Mucosa of stomach (tissue), 1 donor: ENCODE results near the gene MAP2K5.
"Not testable (repeated sequence)": the region's sequence is repeated elsewhere in the genome, so short reads cannot be mapped to it uniquely, and the experiment has no call there.

Experiments
- H3K27me3 ChIP-seq: one replicate; pipeline ENCODE4 v1.7.0; 2013; ENCODE audit warnings: mild to moderate bottlenecking, low read length; ENCODE audit not compliant: control insufficient read depth, insufficient read depth
- H3K36me3 ChIP-seq: one replicate; pipeline ENCODE4 v1.7.0; 2013; ENCODE audit warnings: low read length; ENCODE audit not compliant: control insufficient read depth, insufficient read depth
- H3K4me1 ChIP-seq: one replicate; pipeline ENCODE4 v1.7.0; 2013; ENCODE audit warnings: mild to moderate bottlenecking, low read length; ENCODE audit not compliant: control insufficient read depth, insufficient read depth
- H3K4me3 ChIP-seq: one replicate; pipeline ENCODE4 v1.7.0; 2013; ENCODE audit warnings: low read length
- H3K9ac ChIP-seq: one replicate; pipeline ENCODE4 v1.7.0; 2013; ENCODE audit warnings: mild to moderate bottlenecking, low read length, moderate library complexity
- H3K9me3 ChIP-seq: one replicate; pipeline ENCODE4 v1.7.0; 2013; ENCODE audit warnings: mild to moderate bottlenecking, low read length, moderate library complexity; ENCODE audit not compliant: control insufficient read depth
- donor health status: Pancreatic carcinoma.

MAP2K5 gene

GRCh38 chr15:67611370-67612369 lies 69.2 kb downstream of the MAP2K5 start:
- H3K9me3 ChIP-seq = no peaks in the 10 kb centered on the region
- H3K36me3 ChIP-seq = no peaks in the 10 kb centered on the region
- H3K9ac ChIP-seq = no peak overlapping the region
- H3K4me1 ChIP-seq = no peaks in the 10 kb centered on the region
- H3K4me3 ChIP-seq = no peak overlapping the region
- no peaks in the 10 kb centered on the region for H3K27me3 ChIP-seq

DNA sequence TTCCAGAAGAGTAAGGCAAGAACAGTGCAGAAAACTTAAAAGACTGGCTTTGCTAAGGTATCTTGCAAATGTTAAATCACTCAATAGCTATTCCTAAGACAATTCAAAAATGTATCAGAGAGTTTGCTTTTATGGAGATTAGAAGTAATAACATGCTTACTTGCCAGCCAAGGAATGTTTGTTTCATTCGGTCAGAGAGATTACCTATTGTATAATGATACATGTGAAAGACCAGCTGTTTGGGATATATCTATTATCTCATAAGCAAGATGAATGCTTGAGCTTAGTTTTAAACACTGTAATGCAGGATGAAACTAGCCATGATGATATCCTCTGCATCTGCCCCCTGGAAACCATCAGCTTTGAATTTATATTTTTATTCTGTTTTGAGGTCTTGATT lies 70.7 kb downstream of the MAP2K5 start:
- Histone ChIP-seq H3K27me3 (no peaks in the 10 kb centered on the region), H3K4me3 (no peak overlapping the region), H3K9ac (no peak overlapping the region), H3K9me3 (no peaks in the 10 kb centered on the region), H3K36me3 (no peaks in the 10 kb centered on the region), H3K4me1 (no peaks in the 10 kb centered on the region)

DNA sequence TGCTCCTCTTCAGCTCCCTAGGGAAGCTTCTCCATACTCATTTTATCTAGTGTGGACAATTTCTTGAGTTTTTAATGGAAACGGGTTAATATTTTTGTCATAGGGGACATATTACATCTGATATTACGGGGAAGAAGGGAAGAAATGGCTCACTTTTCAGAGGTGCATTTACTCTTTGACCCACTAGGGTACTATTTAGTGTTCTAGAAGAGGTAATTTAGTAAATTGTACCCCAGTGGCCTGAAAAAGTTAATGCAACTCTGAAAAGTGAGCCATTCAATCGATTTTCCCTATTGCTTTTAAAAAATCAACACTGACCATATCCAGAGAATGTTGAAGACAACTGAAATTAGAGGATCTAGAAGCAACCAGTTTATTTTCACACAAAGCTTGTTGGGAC lies 71.2 kb downstream of the MAP2K5 start:
- H3K9ac ChIP-seq = no peak overlapping the region
- H3K4me1 ChIP-seq = no peaks in the 10 kb centered on the region
- H3K27me3 ChIP-seq = no peaks in the 10 kb centered on the region
- no peak overlapping the region for H3K4me3 ChIP-seq
- H3K9me3 ChIP-seq = no peaks in the 10 kb centered on the region
- H3K36me3 ChIP-seq = no peaks in the 10 kb centered on the region

- H3K4me1 ChIP-seq, H3K9me3 ChIP-seq, H3K36me3 ChIP-seq, H3K9ac ChIP-seq, H3K4me3 ChIP-seq, H3K27me3 ChIP-seq: not testable (repeated sequence)
These were observed 72.6 kb downstream of the MAP2K5 start for GRCh38 chr15:67615131-67615534.

DNA sequence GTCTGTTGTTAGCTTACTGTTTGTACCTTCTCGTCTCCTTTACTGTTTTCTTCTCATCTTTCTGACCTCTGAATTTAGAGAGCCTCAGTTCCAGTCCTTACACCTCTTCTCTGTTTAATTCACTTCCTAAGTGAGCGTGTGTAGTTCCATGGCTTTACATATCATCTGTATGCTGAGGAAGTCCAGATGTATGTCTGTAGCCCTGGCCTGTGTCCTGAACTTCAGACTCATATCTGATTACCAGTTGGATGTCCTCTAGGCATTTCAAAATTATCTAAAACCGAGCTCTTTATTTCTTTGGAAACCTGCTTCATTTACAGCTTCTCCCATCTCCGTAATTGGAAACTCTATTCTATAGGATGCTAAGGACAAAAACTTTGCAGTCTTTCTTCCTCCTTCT lies 75.8 kb downstream of the MAP2K5 start:
- Histone ChIP-seq H3K9me3 (no peaks in the 10 kb centered on the region), H3K4me3 (no peak overlapping the region), H3K9ac (no peak overlapping the region), H3K36me3 (no peaks in the 10 kb centered on the region), H3K27me3 (no peaks in the 10 kb centered on the region), H3K4me1 (no peaks in the 10 kb centered on the region)

- Histone ChIP-seq H3K27me3 (no peaks in the 10 kb centered on the region), H3K9me3 (no peaks in the 10 kb centered on the region), H3K36me3 (no peaks in the 10 kb centered on the region), H3K9ac (no peak overlapping the region), H3K4me1 (no peaks in the 10 kb centered on the region), H3K4me3 (no peak overlapping the region)
These were observed 79.6 kb downstream of the MAP2K5 start for GRCh38 chr15:67622110-67622509.

DNA sequence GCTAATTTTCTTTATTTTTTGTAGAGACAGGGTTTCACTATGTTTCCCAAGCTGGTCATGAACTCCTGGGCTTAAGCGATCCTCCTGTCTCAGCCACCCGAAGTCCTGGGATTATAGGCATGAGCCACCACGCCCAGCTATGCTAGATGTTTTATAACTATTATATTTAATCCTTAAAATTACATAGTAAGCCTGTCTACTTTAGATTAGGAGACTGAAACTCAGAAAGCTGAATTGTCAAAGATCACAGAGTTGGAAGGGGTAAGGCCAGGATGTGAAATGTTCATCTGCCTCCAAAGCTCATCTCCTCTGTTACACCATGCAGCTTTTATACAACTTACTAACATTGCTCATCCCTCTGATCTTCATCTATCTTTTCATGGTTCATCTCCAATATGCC lies 89.8 kb downstream of the MAP2K5 start:
- Histone ChIP-seq H3K36me3 (no peaks in the 10 kb centered on the region), H3K27me3 (no peaks in the 10 kb centered on the region), H3K9me3 (no peaks in the 10 kb centered on the region), H3K4me1 (no peaks in the 10 kb centered on the region), H3K4me3 (no peak overlapping the region), H3K9ac (no peak overlapping the region)

DNA sequence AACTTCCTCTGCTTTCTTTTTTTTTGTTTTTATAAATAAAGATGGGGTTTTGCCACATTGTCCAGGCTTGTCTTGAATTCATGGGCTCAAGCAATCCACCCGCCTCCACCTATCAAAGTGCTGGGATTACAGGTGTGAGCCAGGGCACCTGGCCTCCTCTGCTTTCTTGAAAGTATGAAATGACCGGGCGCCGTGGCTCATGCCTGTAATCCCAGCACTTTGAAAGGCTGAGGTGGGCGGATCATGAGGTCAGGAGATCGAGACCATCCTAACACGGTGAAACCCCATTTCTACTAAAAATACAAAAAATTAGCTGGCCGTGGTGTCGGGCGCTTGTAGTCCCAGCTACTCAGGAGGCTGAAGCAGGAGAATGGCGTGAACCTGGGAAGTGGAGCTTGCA lies 93.4 kb downstream of the MAP2K5 start:
- not testable (repeated sequence) for H3K9ac ChIP-seq, H3K9me3 ChIP-seq, H3K4me1 ChIP-seq, H3K4me3 ChIP-seq, H3K27me3 ChIP-seq, H3K36me3 ChIP-seq

- Histone ChIP-seq H3K4me3 (no peak overlapping the region), H3K9me3 (no peaks in the 10 kb centered on the region), H3K36me3 (no peaks in the 10 kb centered on the region), H3K9ac (no peak overlapping the region), H3K4me1 (no peaks in the 10 kb centered on the region), H3K27me3 (no peaks in the 10 kb centered on the region)
These were observed 97.1 kb downstream of the MAP2K5 start for GRCh38 chr15:67639591-67639990.

DNA sequence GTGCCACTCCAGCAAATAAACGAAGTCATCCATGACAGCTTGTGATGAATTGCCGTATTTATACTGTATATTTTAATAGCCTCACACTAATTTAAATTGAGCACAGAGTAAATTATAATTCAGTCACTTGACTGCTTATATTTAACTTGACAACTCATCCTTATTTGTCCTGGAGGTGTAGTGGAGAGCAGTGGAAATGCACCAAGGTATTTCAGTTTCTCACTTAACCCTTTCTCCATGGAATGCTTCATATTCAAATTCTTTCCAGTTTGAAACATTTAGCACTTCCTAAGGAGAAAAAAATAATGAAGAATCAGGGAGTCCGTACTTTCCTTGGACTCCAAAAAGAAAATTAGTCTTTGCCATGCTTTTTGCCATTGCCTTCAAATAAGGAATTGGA lies 99.0 kb downstream of the MAP2K5 start:
- H3K36me3 ChIP-seq = no peaks in the 10 kb centered on the region
- H3K4me3 ChIP-seq = no peak overlapping the region
- no peaks in the 10 kb centered on the region for H3K27me3 ChIP-seq
- no peaks in the 10 kb centered on the region for H3K9me3 ChIP-seq
- no peak overlapping the region for H3K9ac ChIP-seq
- H3K4me1 ChIP-seq = no peaks in the 10 kb centered on the region

DNA sequence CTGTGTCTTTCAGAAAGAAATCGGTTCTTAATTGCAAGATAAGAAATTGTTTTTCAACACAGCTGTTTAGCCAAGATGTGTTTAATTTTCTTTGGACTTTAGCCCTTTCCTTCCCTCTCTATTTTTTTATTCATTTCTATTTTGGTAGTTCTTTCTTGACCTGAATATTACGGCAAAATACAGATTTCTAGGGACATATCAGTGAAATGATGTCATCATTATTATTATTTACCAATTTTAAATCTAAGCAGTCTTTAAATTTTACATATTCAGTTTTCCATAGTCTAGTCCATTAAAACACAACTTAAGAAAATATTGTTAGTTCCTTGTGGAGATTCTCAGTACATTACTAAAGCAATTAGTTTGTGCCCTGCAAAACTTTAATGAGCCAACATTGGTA lies 104.3 kb downstream of the MAP2K5 start:
- Histone ChIP-seq H3K27me3 (no peaks in the 10 kb centered on the region), H3K36me3 (no peaks in the 10 kb centered on the region), H3K4me1 (no peaks in the 10 kb centered on the region), H3K9me3 (no peaks in the 10 kb centered on the region), H3K4me3 (no peak overlapping the region), H3K9ac (no peak overlapping the region)

DNA sequence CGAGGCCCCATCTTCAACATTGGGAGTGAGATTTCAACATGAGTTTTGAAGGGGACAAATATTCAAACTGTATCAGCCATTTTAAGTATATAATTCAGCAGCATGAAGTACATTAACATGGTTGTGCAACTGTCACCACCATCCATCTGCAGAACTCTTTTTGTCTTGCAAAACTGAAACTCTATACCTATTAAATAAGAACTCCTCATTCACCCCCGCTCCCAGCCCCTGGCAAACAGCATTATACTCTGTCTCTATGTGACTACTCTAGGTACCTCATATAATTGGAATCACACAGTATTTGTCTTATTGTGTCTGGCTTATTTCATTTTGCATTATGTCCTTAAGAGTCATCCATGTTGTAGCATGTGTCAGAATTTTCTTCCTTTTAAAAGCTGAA lies 110.1 kb downstream of the MAP2K5 start:
- H3K4me3 ChIP-seq = no peak overlapping the region
- no peak overlapping the region for H3K9ac ChIP-seq
- H3K9me3 ChIP-seq = no peaks in the 10 kb centered on the region
- H3K36me3 ChIP-seq = no peaks in the 10 kb centered on the region
- no peaks in the 10 kb centered on the region for H3K27me3 ChIP-seq
- no peaks in the 10 kb centered on the region for H3K4me1 ChIP-seq
